ENCODE data around the gene RBMY1B.

GRCh38 chrY:21482967-21483366, 28.2 kb upstream of the RBMY1B start:
- TF ChIP-seq CTCF (IDR thresholded peaks at IDR 0.05; ENCODE audit: insufficient read depth, low read length, poor library complexity, severe bottlenecking) = no peak
- no peak for TF ChIP-seq EZH2phosphoT487 (conservative IDR thresholded peaks at IDR 0.05; ENCODE audit: low read length)

All from SU-DHL-6 (cell line).